Measurements from ENCODE around the gene VANGL2. TPM values are rescaled to one million over a fixed set of nuclear protein-coding genes. Genes with fewer than 3 reads are reported as not detected.

The VANGL2 gene
- total and polyA plus RNA-seq, 2 experiments from 2014 or later: 17.7 to 51.3 TPM

DNA sequence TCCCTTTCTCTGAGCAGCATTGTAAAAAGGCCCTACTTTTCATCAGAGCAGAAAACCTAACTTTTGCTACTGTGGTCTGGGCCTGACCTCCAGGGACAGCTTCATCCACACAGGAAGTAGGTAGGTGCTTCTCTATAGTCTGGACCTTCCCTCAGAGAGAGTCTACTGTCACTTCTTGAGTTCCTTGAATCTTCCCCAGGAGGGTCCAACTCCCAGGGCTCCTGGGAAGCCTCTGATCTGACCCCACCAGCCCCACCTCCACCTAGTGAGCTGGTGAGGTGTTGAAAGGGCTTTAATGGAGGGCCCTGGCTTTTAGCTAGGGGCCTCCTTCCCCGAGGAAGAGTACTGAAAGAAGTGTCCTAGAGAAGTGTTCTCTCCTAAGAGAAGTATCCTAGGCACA lies 2.7 kb upstream of the VANGL2 start (continued):
- TF ChIP-seq, protein P1, sequence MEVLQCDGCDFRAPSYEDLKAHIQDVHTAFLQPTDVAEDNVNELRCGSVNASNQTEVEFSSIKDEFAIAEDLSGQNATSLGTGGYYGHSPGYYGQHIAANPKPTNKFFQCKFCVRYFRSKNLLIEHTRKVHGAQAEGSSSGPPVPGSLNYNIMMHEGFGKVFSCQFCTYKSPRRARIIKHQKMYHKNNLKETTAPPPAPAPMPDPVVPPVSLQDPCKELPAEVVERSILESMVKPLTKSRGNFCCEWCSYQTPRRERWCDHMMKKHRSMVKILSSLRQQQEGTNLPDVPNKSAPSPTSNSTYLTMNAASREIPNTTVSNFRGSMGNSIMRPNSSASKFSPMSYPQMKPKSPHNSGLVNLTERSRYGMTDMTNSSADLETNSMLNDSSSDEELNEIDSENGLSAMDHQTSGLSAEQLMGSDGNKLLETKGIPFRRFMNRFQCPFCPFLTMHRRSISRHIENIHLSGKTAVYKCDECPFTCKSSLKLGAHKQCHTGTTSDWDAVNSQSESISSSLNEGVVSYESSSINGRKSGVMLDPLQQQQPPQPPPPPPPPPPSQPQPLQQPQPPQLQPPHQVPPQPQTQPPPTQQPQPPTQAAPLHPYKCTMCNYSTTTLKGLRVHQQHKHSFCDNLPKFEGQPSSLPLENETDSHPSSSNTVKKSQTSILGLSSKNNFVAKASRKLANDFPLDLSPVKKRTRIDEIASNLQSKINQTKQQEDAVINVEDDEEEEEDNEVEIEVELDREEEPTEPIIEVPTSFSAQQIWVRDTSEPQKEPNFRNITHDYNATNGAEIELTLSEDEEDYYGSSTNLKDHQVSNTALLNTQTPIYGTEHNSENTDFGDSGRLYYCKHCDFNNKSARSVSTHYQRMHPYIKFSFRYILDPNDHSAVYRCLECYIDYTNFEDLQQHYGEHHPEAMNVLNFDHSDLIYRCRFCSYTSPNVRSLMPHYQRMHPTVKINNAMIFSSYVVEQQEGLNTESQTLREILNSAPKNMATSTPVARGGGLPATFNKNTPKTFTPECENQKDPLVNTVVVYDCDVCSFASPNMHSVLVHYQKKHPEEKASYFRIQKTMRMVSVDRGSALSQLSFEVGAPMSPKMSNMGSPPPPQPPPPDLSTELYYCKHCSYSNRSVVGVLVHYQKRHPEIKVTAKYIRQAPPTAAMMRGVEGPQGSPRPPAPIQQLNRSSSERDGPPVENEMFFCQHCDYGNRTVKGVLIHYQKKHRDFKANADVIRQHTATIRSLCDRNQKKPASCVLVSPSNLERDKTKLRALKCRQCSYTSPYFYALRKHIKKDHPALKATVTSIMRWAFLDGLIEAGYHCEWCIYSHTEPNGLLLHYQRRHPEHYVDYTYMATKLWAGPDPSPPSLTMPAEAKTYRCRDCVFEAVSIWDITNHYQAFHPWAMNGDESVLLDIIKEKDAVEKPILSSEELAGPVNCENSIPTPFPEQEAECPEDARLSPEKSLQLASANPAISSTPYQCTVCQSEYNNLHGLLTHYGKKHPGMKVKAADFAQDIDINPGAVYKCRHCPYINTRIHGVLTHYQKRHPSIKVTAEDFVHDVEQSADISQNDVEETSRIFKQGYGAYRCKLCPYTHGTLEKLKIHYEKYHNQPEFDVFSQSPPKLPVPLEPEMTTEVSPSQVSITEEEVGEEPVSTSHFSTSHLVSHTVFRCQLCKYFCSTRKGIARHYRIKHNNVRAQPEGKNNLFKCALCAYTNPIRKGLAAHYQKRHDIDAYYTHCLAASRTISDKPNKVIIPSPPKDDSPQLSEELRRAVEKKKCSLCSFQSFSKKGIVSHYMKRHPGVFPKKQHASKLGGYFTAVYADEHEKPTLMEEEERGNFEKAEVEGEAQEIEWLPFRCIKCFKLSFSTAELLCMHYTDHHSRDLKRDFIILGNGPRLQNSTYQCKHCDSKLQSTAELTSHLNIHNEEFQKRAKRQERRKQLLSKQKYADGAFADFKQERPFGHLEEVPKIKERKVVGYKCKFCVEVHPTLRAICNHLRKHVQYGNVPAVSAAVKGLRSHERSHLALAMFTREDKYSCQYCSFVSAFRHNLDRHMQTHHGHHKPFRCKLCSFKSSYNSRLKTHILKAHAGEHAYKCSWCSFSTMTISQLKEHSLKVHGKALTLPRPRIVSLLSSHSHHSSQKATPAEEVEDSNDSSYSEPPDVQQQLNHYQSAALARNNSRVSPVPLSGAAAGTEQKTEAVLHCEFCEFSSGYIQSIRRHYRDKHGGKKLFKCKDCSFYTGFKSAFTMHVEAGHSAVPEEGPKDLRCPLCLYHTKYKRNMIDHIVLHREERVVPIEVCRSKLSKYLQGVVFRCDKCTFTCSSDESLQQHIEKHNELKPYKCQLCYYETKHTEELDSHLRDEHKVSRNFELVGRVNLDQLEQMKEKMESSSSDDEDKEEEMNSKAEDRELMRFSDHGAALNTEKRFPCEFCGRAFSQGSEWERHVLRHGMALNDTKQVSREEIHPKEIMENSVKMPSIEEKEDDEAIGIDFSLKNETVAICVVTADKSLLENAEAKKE (CRISPR knock-in tag; IDR thresholded peaks at IDR 0.05): no peak
- TF ChIP-seq CREB1 (CRISPR knock-in tag; IDR thresholded peaks at IDR 0.05; ENCODE audit: low read depth): no peak
- TF ChIP-seq, protein P2, sequence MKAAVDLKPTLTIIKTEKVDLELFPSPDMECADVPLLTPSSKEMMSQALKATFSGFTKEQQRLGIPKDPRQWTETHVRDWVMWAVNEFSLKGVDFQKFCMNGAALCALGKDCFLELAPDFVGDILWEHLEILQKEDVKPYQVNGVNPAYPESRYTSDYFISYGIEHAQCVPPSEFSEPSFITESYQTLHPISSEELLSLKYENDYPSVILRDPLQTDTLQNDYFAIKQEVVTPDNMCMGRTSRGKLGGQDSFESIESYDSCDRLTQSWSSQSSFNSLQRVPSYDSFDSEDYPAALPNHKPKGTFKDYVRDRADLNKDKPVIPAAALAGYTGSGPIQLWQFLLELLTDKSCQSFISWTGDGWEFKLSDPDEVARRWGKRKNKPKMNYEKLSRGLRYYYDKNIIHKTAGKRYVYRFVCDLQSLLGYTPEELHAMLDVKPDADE (IDR thresholded peaks at IDR 0.05): no peak
- no peak for TF ChIP-seq EZH2 (IDR thresholded peaks at IDR 0.05; ENCODE audit: low read depth, unreplicated experiment)
- TF ChIP-seq, protein P3, sequence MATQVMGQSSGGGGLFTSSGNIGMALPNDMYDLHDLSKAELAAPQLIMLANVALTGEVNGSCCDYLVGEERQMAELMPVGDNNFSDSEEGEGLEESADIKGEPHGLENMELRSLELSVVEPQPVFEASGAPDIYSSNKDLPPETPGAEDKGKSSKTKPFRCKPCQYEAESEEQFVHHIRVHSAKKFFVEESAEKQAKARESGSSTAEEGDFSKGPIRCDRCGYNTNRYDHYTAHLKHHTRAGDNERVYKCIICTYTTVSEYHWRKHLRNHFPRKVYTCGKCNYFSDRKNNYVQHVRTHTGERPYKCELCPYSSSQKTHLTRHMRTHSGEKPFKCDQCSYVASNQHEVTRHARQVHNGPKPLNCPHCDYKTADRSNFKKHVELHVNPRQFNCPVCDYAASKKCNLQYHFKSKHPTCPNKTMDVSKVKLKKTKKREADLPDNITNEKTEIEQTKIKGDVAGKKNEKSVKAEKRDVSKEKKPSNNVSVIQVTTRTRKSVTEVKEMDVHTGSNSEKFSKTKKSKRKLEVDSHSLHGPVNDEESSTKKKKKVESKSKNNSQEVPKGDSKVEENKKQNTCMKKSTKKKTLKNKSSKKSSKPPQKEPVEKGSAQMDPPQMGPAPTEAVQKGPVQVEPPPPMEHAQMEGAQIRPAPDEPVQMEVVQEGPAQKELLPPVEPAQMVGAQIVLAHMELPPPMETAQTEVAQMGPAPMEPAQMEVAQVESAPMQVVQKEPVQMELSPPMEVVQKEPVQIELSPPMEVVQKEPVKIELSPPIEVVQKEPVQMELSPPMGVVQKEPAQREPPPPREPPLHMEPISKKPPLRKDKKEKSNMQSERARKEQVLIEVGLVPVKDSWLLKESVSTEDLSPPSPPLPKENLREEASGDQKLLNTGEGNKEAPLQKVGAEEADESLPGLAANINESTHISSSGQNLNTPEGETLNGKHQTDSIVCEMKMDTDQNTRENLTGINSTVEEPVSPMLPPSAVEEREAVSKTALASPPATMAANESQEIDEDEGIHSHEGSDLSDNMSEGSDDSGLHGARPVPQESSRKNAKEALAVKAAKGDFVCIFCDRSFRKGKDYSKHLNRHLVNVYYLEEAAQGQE (IDR thresholded peaks at IDR 0.05; ENCODE audit: unreplicated experiment): no peak

Measured in GM23338 (cell line).